Heart left ventricle (tissue), 13 donors: ENCODE data around the gene COLEC12.

Experiments
- CTCF ChIP-seq, 12 donors: fragments of 200-600 bp; sonication (generic) in 4 of 12; IDR thresholded peaks; one replicate each; pipeline versions ENCODE4 v1.5.0 to v1.8.0; 2018 to 2022; ENCODE audit warnings: antibody characterized with exemption in 12 of 12, mild to moderate bottlenecking in 5 of 12
- POLR2A ChIP-seq, 2 donors: fragments of 450-650 bp; IDR thresholded peaks; one replicate each; pipeline ENCODE4 v1.6.1; 2017; ENCODE audit warnings: antibody characterized with exemption in 2 of 2, mild to moderate bottlenecking in 2 of 2, moderate library complexity in 2 of 2
- donor health status: ischemic (EF 13 %, LVEDD 7.1; RV severe dilation, severe dysfunction).
- donor health status: DM: no; HTN: yes; CAD: no.
- donor health status: DM: no; HTN: no; CAD: no.
- donor health status: ischemic (EF 25% LVEDD 6.9; RV normal size, moderate dysfunction).
- donor health status: ischemic (EF 25% LVEDD 5.7; RV mildly dilated, moderate dysfunction).
- donor health status: ischemic (EF 35%, LVEDD 5.7; RV mildly dilated, moderate dysfunction).
- donor health status: nonischemic (EF 11% LVEDD 7.7; RV severe dilation, severe dysfunction).
- donor health status: DM: yes; HTN: yes; CAD: no.
- donor health status: PGD.
- donor health status: ischemic (EF 29% LVEDD 5.4; RV normal size, mild dysfunction).
- donor health status: nonischemic (EF 23%, LVEDD 6.1; RV moderate dilation, normal function).

GRCh38 chr18:523561-523960 is 23.1 kb upstream of the COLEC12 start:
- no peak for TF ChIP-seq CTCF (IDR thresholded peaks at IDR 0.05)
- no peak for TF ChIP-seq POLR2A (IDR thresholded peaks at IDR 0.05)
